GM23338 (cell line): ENCODE results near the gene RNF40. TPM values are rescaled to one million over a fixed set of nuclear protein-coding genes. Genes with fewer than 3 reads are reported as not detected.

Experiments
- ATAC-seq: fragments of 200-7000 bp; cut with Tn5 transposase; 3 replicates; pipeline ENCODE4 v1.9.1; 2020
- DNase-seq: peaks from one replicate; pipeline ENCODE4 v3.0.0-alpha.2; 2015; ENCODE audit warnings: low spot score
- H2AFZ ChIP-seq: fragments of 200-600 bp; sonication (generic); 2 replicates; pipeline ENCODE4 v1.8.0; 2016; ENCODE audit warnings: antibody characterized with exemption, mild to moderate bottlenecking, moderate library complexity
- H3F3A ChIP-seq: fragments of 200-600 bp; sonication (generic); replicated peaks from 2 replicates; pipeline ENCODE4 v1.8.0; 2017; ENCODE audit warnings: antibody characterized with exemption, mixed run types, low read depth
- H3K27ac ChIP-seq: fragments of 200-600 bp; sonication (generic); 2 replicates; pipeline ENCODE4 v1.6.1; 2016; ENCODE audit warnings: low read depth
- H3K27me3 ChIP-seq: fragments of 200-600 bp; sonication (generic); 2 replicates; pipeline ENCODE4 v1.8.0; 2016; ENCODE audit warnings: mild to moderate bottlenecking, mixed run types, moderate library complexity; ENCODE audit not compliant: insufficient read depth
- H3K36me3 ChIP-seq: fragments of 200-600 bp; sonication (generic); 2 replicates; pipeline ENCODE4 v1.8.0; 2016; ENCODE audit warnings: mild to moderate bottlenecking; ENCODE audit not compliant: insufficient read depth
- H3K4me1 ChIP-seq: fragments of 200-600 bp; sonication (generic); 2 replicates; pipeline ENCODE4 v1.8.0; 2016; ENCODE audit warnings: mild to moderate bottlenecking, moderate library complexity; ENCODE audit not compliant: insufficient read depth
- H3K4me2 ChIP-seq: fragments of 200-600 bp; sonication (generic); 2 replicates; pipeline ENCODE4 v1.7.1; 2017; ENCODE audit warnings: mixed run types
- H3K4me3 ChIP-seq: fragments of 200-600 bp; sonication (generic); 2 replicates; pipeline ENCODE4 v1.6.1; 2016; ENCODE audit warnings: mixed run types
- H3K79me2 ChIP-seq: fragments of 200-600 bp; sonication (generic); replicated peaks from 2 replicates; pipeline ENCODE4 v1.8.0; 2017; ENCODE audit warnings: mild to moderate bottlenecking; ENCODE audit not compliant: insufficient read depth
- H3K9me2 ChIP-seq: fragments of 200-600 bp; sonication (generic); 2 replicates; pipeline ENCODE4 v1.8.0; 2017; ENCODE audit not compliant: insufficient read depth
- H4K20me1 ChIP-seq: fragments of 200-600 bp; sonication (generic); replicated peaks from 2 replicates; pipeline ENCODE4 v1.8.0; 2017; ENCODE audit warnings: mild to moderate bottlenecking; ENCODE audit not compliant: insufficient read depth
- H3K27ac Mint-ChIP-seq: 2 replicates; pipeline ENCODE4 v1.8.0; 2020; ENCODE audit warnings: inconsistent platforms, mild to moderate bottlenecking, moderate library complexity, mixed read lengths
- H3K27me3 Mint-ChIP-seq: 3 replicates; pipeline ENCODE4 v1.8.0; 2022; ENCODE audit warnings: low read depth, mild to moderate bottlenecking, moderate library complexity, mixed read lengths, inconsistent platforms; ENCODE audit not compliant: insufficient read depth, poor library complexity
- H3K36me3 Mint-ChIP-seq: 3 replicates; pipeline ENCODE4 v1.8.0; 2021; ENCODE audit warnings: low read depth, mild to moderate bottlenecking, inconsistent platforms, moderate library complexity, mixed read lengths
- H3K4me1 Mint-ChIP-seq: 3 replicates; pipeline ENCODE4 v1.8.0; 2020; ENCODE audit warnings: mild to moderate bottlenecking, inconsistent platforms, mixed read lengths
- H3K4me3 Mint-ChIP-seq: 3 replicates; pipeline ENCODE4 v1.8.0; 2021; ENCODE audit warnings: moderate library complexity, mild to moderate bottlenecking, inconsistent platforms, mixed read lengths
- H3K9me3 Mint-ChIP-seq: 3 replicates; pipeline ENCODE4 v1.8.0; 2020; ENCODE audit warnings: moderate library complexity, mild to moderate bottlenecking, inconsistent platforms, mixed read lengths
- CREB1 ChIP-seq: fragments of 250-450 bp; sonication (Bioruptor Pico); IDR thresholded peaks from 2 replicates; pipeline ENCODE4 v1.5.0; 2020; ENCODE audit warnings: low read depth, mild to moderate bottlenecking, moderate library complexity
- EZH2 ChIP-seq: fragments of 200-600 bp; sonication (generic); IDR thresholded peaks from one replicate; pipeline ENCODE4 v1.8.0; 2017; ENCODE audit warnings: antibody characterized with exemption, mild to moderate bottlenecking, low read depth; ENCODE audit not compliant: unreplicated experiment
- EZH2phosphoT487 ChIP-seq: fragments of 200-600 bp; sonication (generic); IDR thresholded peaks from one replicate; pipeline ENCODE4 v1.8.1; 2018; ENCODE audit warnings: antibody characterized with exemption; ENCODE audit not compliant: unreplicated experiment
- JUNB ChIP-seq: IDR thresholded peaks from one replicate; pipeline ENCODE4 v1.6.1; 2016; ENCODE audit warnings: antibody characterized with exemption; ENCODE audit not compliant: unreplicated experiment
- NANOG ChIP-seq: IDR thresholded peaks from 2 replicates; pipeline ENCODE4 v1.6.1; 2016; ENCODE audit warnings: antibody characterized with exemption, borderline replicate concordance
- POLR2AphosphoS5 ChIP-seq: IDR thresholded peaks from 2 replicates; pipeline ENCODE4 v1.6.1; 2016; ENCODE audit warnings: antibody characterized with exemption, low read depth
- STAT1 ChIP-seq: IDR thresholded peaks from one replicate; pipeline ENCODE4 v1.6.1; 2016; ENCODE audit warnings: antibody characterized with exemption; ENCODE audit not compliant: unreplicated experiment
- ZNF331 ChIP-seq: fragments of 250-450 bp; sonication (Bioruptor Pico); IDR thresholded peaks from 2 replicates; pipeline ENCODE4 v1.5.0; 2020; ENCODE audit warnings: low read depth, mild to moderate bottlenecking, moderate library complexity
- polyA plus RNA-seq: library from polyadenylated mRNA; unstranded; fragments of >200 nt; fragmentation: Nextera tagmentation; extraction: Ambion mirVana; gene quantifications from 2 replicates; pipeline ENCODE4 v1.2.1, GENCODE V29; 2016
- total RNA-seq: library from RNA; depleted of rRNA; stranded (reverse); fragments of >200 nt; shearing (Covaris generic); gene quantifications from 2 replicates; pipeline ENCODE4 v1.2.3, GENCODE V29; 2014
- TF ChIP-seq, protein P1 (sequence below): fragments of 250-450 bp; sonication (Bioruptor Pico); IDR thresholded peaks from 2 replicates; pipeline ENCODE4 v1.5.0; 2020; ENCODE audit warnings: mild to moderate bottlenecking, moderate library complexity
- TF ChIP-seq, protein P2 (sequence below): IDR thresholded peaks from 2 replicates; pipeline ENCODE4 v1.6.1; 2016; ENCODE audit warnings: antibody characterized with exemption
- TF ChIP-seq, protein P3 (sequence below): IDR thresholded peaks from one replicate; pipeline ENCODE4 v1.6.1; 2018; ENCODE audit warnings: antibody characterized with exemption; ENCODE audit not compliant: unreplicated experiment

The RNF40 gene
- total and polyA plus RNA-seq, 2 experiments from 2014 or later: 36.0 to 78.5 TPM

DNA sequence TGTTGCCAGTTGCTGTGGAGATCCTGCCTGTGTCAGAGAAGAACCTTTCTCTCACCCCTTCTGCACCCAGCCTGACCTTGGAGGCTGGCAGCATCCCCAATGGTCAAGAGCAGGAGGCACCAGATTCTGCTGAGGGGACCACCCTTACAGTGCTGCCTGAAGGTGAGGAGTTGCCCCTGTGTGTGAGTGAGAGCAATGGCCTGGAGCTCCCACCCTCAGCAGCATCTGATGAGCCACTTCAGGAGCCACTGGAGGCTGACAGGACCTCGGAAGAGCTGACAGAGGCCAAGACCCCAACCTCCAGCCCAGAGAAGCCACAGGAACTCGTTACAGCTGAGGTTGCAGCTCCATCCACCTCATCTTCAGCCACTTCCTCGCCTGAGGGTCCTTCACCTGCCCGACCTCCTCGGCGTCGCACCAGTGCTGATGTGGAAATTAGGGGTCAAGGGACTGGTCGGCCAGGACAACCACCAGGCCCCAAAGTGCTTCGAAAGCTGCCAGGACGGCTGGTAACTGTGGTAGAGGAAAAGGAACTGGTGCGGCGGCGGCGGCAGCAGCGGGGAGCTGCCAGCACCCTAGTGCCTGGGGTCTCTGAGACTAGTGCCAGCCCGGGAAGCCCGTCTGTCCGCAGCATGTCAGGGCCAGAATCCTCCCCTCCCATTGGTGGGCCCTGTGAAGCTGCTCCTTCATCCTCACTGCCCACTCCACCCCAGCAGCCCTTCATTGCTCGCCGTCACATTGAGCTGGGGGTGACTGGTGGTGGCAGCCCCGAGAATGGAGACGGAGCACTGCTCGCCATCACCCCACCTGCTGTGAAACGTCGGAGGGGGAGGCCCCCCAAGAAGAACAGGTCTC lies 24.1 kb upstream of the RNF40 start:
- no peak for ATAC-seq
- Histone ChIP-seq H3K4me2 (no peak overlapping the region), H3K9me2 (no peaks in the 10 kb centered on the region), H3F3A (no peaks in the 10 kb centered on the region), H2AFZ (no peak overlapping the region), H4K20me1 (peaks cover 11% of the 10 kb centered on the region), H3K4me3 (no peak overlapping the region), H3K4me1 (peaks cover 3% of the 10 kb centered on the region), H3K27me3 (no peaks in the 10 kb centered on the region), H3K36me3 (peaks cover 30% of the 10 kb centered on the region), H3K27ac (no peak overlapping the region), H3K79me2 (no peaks in the 10 kb centered on the region)
- H3K27ac Mint-ChIP-seq: no peak overlapping the region
- H3K27me3 Mint-ChIP-seq: peaks cover 8% of the 10 kb centered on the region
- peaks cover 69% of the 10 kb centered on the region for H3K36me3 Mint-ChIP-seq
- H3K4me3 Mint-ChIP-seq: no peak overlapping the region
- no peaks in the 10 kb centered on the region for H3K9me3 Mint-ChIP-seq
- no peak for DNase-seq
- H3K4me1 Mint-ChIP-seq: peaks cover 18% of the 10 kb centered on the region
- TF ChIP-seq NANOG: no peak
- no peak for TF ChIP-seq EZH2phosphoT487
- TF ChIP-seq, protein P1, sequence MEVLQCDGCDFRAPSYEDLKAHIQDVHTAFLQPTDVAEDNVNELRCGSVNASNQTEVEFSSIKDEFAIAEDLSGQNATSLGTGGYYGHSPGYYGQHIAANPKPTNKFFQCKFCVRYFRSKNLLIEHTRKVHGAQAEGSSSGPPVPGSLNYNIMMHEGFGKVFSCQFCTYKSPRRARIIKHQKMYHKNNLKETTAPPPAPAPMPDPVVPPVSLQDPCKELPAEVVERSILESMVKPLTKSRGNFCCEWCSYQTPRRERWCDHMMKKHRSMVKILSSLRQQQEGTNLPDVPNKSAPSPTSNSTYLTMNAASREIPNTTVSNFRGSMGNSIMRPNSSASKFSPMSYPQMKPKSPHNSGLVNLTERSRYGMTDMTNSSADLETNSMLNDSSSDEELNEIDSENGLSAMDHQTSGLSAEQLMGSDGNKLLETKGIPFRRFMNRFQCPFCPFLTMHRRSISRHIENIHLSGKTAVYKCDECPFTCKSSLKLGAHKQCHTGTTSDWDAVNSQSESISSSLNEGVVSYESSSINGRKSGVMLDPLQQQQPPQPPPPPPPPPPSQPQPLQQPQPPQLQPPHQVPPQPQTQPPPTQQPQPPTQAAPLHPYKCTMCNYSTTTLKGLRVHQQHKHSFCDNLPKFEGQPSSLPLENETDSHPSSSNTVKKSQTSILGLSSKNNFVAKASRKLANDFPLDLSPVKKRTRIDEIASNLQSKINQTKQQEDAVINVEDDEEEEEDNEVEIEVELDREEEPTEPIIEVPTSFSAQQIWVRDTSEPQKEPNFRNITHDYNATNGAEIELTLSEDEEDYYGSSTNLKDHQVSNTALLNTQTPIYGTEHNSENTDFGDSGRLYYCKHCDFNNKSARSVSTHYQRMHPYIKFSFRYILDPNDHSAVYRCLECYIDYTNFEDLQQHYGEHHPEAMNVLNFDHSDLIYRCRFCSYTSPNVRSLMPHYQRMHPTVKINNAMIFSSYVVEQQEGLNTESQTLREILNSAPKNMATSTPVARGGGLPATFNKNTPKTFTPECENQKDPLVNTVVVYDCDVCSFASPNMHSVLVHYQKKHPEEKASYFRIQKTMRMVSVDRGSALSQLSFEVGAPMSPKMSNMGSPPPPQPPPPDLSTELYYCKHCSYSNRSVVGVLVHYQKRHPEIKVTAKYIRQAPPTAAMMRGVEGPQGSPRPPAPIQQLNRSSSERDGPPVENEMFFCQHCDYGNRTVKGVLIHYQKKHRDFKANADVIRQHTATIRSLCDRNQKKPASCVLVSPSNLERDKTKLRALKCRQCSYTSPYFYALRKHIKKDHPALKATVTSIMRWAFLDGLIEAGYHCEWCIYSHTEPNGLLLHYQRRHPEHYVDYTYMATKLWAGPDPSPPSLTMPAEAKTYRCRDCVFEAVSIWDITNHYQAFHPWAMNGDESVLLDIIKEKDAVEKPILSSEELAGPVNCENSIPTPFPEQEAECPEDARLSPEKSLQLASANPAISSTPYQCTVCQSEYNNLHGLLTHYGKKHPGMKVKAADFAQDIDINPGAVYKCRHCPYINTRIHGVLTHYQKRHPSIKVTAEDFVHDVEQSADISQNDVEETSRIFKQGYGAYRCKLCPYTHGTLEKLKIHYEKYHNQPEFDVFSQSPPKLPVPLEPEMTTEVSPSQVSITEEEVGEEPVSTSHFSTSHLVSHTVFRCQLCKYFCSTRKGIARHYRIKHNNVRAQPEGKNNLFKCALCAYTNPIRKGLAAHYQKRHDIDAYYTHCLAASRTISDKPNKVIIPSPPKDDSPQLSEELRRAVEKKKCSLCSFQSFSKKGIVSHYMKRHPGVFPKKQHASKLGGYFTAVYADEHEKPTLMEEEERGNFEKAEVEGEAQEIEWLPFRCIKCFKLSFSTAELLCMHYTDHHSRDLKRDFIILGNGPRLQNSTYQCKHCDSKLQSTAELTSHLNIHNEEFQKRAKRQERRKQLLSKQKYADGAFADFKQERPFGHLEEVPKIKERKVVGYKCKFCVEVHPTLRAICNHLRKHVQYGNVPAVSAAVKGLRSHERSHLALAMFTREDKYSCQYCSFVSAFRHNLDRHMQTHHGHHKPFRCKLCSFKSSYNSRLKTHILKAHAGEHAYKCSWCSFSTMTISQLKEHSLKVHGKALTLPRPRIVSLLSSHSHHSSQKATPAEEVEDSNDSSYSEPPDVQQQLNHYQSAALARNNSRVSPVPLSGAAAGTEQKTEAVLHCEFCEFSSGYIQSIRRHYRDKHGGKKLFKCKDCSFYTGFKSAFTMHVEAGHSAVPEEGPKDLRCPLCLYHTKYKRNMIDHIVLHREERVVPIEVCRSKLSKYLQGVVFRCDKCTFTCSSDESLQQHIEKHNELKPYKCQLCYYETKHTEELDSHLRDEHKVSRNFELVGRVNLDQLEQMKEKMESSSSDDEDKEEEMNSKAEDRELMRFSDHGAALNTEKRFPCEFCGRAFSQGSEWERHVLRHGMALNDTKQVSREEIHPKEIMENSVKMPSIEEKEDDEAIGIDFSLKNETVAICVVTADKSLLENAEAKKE (CRISPR knock-in tag): no peak
- TF ChIP-seq, protein P2, sequence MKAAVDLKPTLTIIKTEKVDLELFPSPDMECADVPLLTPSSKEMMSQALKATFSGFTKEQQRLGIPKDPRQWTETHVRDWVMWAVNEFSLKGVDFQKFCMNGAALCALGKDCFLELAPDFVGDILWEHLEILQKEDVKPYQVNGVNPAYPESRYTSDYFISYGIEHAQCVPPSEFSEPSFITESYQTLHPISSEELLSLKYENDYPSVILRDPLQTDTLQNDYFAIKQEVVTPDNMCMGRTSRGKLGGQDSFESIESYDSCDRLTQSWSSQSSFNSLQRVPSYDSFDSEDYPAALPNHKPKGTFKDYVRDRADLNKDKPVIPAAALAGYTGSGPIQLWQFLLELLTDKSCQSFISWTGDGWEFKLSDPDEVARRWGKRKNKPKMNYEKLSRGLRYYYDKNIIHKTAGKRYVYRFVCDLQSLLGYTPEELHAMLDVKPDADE: no peak
- no peak for TF ChIP-seq EZH2
- no peak for TF ChIP-seq CREB1 (CRISPR knock-in tag)
- TF ChIP-seq STAT1: no peak
- TF ChIP-seq POLR2AphosphoS5: no peak
- TF ChIP-seq, protein P3, sequence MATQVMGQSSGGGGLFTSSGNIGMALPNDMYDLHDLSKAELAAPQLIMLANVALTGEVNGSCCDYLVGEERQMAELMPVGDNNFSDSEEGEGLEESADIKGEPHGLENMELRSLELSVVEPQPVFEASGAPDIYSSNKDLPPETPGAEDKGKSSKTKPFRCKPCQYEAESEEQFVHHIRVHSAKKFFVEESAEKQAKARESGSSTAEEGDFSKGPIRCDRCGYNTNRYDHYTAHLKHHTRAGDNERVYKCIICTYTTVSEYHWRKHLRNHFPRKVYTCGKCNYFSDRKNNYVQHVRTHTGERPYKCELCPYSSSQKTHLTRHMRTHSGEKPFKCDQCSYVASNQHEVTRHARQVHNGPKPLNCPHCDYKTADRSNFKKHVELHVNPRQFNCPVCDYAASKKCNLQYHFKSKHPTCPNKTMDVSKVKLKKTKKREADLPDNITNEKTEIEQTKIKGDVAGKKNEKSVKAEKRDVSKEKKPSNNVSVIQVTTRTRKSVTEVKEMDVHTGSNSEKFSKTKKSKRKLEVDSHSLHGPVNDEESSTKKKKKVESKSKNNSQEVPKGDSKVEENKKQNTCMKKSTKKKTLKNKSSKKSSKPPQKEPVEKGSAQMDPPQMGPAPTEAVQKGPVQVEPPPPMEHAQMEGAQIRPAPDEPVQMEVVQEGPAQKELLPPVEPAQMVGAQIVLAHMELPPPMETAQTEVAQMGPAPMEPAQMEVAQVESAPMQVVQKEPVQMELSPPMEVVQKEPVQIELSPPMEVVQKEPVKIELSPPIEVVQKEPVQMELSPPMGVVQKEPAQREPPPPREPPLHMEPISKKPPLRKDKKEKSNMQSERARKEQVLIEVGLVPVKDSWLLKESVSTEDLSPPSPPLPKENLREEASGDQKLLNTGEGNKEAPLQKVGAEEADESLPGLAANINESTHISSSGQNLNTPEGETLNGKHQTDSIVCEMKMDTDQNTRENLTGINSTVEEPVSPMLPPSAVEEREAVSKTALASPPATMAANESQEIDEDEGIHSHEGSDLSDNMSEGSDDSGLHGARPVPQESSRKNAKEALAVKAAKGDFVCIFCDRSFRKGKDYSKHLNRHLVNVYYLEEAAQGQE: no peak
- no peak for TF ChIP-seq ZNF331 (CRISPR knock-in tag)
- TF ChIP-seq JUNB: no peak
